GM12872 (cell line): ENCODE results near the gene ANKS1A.

Experiments
- TF ChIP-seq, protein P1 (sequence below): IDR thresholded peaks from 3 replicates; pipeline ENCODE4 v1.5.1; 2011; ENCODE audit warnings: low read depth, mild to moderate bottlenecking, low read length, moderate library complexity; ENCODE audit not compliant: insufficient read depth

The ANKS1A gene

DNA sequence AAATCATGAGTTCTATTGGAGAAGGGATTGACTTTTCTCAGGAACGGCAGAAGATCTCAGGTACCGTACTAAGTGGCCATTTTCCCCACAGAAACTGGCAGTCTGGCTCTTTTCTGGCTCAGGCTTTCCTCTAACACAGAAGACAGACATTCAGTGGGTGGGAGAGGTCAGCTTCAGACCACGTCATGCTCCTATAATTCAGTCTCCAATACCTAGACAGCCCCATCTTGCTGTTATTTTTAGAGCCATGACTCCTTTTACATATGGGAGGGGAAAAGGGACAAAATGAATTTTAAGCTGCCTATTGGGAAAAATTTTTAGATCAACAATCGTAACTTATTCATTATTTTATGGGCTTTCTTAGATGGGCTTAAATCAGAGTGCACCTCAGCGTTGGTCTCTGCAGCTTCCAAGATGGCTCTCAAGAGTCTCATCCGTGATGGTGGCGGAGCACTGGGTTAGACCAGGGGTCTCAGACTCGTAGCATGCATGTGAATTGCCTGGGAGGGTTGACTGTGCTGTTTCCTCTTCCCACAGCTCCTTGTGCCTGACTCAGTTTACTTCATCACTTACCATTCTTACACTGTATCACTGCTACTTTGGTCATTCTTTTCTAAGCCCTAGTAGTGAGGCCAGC lies 165.2 kb downstream of the ANKS1A start:
- TF ChIP-seq, protein P1, sequence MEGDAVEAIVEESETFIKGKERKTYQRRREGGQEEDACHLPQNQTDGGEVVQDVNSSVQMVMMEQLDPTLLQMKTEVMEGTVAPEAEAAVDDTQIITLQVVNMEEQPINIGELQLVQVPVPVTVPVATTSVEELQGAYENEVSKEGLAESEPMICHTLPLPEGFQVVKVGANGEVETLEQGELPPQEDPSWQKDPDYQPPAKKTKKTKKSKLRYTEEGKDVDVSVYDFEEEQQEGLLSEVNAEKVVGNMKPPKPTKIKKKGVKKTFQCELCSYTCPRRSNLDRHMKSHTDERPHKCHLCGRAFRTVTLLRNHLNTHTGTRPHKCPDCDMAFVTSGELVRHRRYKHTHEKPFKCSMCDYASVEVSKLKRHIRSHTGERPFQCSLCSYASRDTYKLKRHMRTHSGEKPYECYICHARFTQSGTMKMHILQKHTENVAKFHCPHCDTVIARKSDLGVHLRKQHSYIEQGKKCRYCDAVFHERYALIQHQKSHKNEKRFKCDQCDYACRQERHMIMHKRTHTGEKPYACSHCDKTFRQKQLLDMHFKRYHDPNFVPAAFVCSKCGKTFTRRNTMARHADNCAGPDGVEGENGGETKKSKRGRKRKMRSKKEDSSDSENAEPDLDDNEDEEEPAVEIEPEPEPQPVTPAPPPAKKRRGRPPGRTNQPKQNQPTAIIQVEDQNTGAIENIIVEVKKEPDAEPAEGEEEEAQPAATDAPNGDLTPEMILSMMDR = no peak

DNA sequence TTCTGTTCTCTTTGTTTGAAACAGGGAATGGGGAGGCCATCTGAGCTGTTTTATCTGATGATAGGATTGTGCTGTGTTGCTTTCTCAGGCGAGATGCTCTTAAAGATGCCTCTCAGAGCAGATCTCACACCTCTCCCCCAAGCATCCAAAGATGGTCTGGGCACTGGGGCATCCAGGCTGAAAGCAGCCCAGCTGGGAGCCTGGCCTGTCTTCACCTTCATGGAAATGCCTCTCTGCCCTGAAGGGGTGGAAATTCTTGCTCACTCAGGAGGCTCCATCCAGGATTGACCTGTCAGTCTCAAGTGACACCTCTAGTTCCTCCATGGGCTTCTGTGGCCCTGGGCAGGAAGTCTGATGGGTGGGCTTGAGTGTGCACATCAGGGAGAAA lies 165.7 kb downstream of the ANKS1A start:
- TF ChIP-seq, protein P1 = no peak

DNA sequence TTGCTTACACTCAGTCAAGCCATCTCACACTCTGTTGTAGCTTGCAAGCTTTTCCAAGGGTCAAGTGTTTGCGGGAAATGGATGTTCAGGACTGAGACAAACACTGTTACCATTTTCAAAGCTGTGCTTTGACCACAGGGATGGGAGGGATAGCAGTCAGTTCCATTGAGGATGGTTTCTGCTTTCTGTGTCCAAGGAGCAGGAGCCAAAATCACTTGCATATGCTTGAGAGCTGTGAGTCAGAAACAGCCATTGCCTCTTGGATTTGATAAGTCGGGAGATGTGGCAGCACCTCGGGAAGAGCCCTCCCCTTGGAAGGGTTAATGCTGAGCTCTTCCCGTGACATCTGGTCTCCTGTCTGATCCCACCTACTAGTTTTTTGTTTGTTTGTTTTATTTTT lies 166.8 kb downstream of the ANKS1A start:
- TF ChIP-seq, protein P1 = no peak

DNA sequence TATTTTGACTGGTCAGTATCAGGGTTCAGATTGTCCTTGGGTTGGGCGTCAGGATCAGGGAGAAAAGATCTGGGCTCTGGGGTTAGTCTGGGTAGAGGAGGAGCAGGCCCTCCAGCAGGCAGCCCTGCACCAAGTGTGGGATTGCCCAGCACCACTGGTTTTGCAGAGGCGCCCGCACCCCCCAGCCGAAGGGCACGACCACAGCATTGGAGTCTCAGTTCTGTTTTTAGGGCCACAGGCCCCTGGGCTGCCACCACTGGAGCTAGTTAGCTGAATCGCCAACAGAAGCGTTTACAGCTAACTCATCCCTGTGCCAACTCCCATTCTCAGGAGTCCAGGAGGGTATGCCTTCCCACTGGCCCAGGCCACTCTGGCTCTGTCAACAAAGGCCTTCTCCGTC lies 167.9 kb downstream of the ANKS1A start:
- TF ChIP-seq, protein P1 = no peak

DNA sequence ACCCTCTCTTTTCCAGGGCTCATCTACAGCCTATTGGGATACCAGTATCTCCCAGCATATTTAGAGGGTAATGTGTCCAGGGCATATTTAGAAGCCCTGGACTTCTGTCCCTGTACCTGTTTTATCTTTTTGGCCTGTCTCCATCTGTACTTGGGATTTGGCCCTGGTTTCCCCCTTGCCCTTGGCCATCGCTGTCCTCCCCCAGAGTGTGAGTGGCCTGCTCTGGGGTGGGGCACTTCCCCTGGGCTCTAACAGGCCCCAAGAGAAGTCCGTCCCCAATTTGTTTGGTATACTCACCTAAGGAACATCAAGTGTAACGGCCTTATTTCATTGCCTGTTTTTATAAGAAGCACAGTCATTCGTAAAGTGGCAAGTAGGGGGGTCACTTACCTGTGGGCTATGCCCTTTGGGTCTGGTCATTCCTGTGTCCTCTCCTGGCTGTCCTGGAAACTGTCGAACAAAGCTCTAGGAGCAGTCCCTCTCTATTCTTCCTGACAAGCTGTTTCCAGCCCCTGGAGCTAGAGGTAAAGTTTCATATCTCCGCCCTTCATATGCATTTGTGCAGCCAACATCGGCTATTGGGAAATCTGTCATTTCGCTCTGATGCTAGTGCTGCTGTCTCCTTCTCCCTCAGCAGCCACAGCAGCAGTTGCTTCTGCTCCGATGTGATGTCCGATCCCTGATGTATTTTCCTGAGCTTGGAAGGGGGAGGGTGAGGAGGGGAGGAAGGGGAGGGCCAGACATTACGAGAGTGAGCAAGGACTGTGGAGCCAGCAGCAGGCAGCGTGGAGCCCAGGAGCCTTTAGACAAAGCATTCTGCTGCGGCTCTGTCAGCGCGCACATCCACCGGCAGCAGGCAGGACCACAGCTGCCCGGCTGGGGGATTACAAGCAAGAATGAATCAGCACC lies 168.6 kb downstream of the ANKS1A start:
- TF ChIP-seq, protein P1 = no peak

DNA sequence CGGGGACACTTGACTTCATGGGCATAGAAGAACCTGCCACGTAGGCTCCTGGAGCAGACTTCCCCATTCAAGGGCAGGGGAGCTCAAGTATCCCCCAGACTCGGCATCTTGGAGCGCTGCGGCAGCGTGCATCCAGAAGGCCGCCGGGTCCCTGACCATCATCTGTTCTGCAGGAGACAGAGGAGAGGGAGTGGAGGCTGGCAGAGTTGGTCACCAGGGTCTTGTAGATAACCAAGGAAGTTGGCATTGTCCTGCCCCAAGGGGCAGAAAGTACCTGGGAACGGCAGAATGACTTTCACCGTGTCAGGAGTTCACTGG lies 169.3 kb downstream of the ANKS1A start:
- TF ChIP-seq, protein P1 = no peak

DNA sequence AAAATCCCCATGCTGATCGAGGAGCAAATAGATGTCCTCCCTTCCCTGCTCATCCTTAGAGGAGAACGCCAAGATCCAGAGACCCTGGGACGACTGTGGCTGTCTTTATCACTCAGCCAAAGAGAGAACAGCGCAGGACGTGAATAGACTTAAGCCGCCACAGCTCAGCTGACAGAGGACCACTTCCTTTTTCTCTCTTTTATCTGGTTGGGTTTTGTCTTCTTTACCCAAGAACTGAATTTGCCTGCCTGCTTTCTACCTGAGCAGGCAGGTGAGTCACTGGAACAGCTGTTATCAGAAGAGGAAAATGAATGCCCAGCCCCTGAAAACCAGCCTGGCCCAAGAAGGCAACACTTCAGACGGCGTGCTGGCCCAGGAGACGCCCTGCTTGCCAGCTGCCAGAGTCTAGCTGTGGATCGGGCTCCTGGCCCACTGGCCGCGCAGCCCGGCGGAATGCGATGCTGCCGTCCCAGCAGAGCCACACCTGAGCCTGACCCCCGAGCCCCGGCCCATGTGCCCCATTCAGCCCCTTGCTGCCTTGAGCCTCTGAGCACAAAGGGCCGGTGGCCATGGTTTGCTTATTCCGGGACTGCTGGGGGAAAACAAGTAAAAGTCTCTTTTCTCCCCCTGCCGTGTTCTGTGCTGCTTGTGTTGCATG lies 169.9 kb downstream of the ANKS1A start:
- TF ChIP-seq, protein P1 = no peak
